Coronary artery (tissue), 2 donors: ENCODE results near the gene FBRSL1.

ENCODE experiments used
- DNase-seq: peaks from one replicate; pipeline ENCODE4 v3.0.0-alpha.2; 2017; ENCODE audit warnings: low spot score
- H3K27ac ChIP-seq, 2 donors: fragments of 200-600 bp; sonication (generic); one replicate each; pipeline ENCODE4 v1.5.1; 2016 to 2019
- H3K4me3 ChIP-seq: fragments of 200-600 bp; sonication (generic); 2 replicates; pipeline ENCODE4 v1.5.1; 2016; ENCODE audit warnings: mild to moderate bottlenecking, moderate library complexity
- TF ChIP-seq, protein P1 (sequence below): fragments of 200-600 bp; sonication (generic); IDR thresholded peaks from one replicate; pipeline ENCODE4 v1.5.1; 2019; ENCODE audit warnings: antibody characterized with exemption

FBRSL1 gene

DNA sequence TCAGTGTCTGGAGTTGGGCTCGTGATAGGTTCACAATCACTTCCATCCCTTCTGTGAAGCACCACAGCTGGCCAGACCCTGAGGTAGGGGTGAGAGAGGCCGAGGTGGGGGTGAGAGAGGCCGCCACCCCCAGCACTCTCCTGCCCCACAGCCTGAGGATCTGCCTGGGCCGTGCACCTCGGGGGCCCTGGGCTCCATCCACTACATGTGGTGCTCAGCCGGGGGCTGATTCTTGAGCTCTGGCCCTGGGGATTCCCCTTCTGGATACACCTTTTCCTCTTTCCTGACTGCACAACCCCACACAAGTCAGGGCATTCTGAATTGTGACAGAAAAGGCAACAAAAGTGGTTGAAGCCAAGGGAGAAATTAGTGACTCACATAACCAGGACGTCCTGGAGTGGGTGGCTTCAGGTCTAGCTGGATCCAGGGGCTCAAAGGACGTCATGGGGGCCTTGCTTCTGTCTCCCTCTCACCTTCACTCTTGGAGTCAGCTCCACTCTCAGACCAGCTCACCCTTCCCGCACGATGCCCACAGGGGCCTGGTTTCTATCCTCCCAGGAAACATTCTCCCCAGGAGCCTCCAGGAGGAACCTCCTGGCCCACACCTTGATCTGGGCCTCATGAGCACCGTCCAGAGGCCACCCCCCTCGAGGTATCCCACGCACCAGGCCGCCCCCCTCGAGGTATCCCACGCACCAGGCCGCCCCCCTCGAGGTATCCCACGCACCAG, 12.1 kb upstream of the FBRSL1 start:
- TF ChIP-seq, protein P1, sequence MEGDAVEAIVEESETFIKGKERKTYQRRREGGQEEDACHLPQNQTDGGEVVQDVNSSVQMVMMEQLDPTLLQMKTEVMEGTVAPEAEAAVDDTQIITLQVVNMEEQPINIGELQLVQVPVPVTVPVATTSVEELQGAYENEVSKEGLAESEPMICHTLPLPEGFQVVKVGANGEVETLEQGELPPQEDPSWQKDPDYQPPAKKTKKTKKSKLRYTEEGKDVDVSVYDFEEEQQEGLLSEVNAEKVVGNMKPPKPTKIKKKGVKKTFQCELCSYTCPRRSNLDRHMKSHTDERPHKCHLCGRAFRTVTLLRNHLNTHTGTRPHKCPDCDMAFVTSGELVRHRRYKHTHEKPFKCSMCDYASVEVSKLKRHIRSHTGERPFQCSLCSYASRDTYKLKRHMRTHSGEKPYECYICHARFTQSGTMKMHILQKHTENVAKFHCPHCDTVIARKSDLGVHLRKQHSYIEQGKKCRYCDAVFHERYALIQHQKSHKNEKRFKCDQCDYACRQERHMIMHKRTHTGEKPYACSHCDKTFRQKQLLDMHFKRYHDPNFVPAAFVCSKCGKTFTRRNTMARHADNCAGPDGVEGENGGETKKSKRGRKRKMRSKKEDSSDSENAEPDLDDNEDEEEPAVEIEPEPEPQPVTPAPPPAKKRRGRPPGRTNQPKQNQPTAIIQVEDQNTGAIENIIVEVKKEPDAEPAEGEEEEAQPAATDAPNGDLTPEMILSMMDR: no peak
- no peak for DNase-seq
- no peak overlapping the region for H3K27ac ChIP-seq
- no peak overlapping the region for H3K4me3 ChIP-seq

DNA sequence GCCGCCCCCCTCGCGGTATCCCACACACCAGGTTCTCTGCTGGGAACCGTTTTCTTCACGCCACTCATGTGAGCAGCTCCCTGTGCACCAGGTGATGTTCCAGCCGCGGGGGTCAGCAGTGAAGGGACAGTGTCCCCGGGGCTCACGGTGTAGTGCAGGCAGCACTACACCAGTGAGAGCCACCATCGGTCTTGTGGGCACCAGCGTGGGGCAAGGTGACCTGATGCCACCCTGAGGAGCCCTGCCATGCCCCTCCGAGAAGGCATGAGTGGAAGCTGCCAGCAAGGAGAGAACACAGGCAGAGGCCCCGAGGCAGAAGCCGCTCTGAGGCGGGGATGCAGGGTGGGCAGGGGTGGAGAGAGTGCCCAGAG, 11.5 kb upstream of the FBRSL1 start:
- DNase-seq: no peak
- no peak overlapping the region for H3K27ac ChIP-seq
- TF ChIP-seq, protein P1: no peak
- H3K4me3 ChIP-seq: no peak overlapping the region

DNA sequence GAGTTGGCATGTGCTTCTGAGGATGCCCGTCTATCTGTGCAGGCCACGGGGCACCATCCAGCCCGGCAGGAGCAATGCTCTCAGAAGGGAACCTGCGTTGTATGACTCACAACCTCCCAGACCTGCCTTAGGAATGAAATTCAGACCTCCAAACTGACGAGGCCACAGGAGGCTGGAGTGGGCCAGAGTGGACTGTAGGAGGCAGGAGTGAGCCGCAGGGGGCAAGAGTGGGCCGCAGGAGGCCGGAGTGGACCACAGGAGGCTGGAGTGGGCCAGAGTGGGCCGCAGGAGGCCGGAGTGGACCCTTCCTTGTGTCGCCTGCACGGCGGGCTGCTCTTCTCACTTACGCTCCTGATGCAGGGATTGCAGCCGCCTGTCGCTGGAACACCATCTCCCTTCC, 11.1 kb upstream of the FBRSL1 start:
- TF ChIP-seq, protein P1: no peak
- Histone ChIP-seq H3K4me3 (no peak overlapping the region), H3K27ac (no peak overlapping the region)
- DNase-seq: no peak

DNA sequence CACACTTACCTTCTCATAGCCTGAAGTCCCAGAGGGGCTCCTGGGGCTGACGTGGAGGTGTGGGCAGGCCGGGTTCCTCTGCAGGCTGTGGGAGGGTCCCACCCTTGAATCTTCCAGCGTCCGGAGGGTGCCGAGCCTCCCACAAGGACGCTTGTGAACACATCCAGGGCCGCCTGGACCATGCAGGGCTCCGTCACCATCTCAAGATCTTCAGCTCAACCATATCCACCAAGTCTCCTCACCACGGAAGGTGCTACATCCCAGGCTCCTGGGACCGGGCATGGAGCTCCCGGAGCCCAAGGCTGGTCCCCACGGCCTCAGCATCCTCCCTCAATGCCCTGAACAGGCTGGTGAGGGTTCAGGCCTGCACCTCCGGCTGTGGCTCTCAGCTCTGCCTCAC, 10.7 kb upstream of the FBRSL1 start:
- Histone ChIP-seq H3K4me3 (no peak overlapping the region), H3K27ac (no peak overlapping the region)
- DNase-seq: no peak
- TF ChIP-seq, protein P1: no peak

DNA sequence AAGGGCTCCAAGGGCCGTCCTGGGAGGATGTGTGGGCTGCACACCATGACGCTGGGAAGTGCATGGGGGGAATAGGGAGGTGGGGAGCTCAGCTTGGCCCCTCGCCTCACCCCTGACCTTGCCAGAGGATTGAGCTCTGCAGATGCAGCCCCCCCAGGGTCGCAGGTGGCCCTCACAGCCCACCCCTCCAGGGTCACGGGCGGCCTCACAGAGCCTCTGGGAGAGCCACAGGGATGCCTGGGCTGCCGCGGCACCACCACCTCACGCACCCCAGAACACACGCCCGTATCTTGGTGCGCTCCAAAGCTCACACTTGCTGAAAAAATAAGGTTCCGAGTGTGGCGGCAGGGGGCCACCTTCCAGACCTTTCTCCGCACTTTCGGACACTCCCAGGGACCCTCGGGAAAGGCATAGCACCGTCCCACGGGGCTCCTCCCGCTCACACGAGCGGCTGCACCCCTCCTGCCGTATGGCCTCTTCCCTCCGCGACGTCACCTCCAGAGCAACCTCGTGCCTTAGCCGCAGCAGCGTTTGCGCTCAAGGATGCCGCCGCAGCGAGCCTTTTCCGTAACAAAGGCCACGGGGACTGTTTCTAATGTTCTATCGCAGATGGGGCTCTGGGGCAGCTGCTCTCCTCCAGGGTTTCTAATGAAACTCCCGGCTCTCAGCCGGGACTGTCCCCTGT, 9.9 kb upstream of the FBRSL1 start:
- Histone ChIP-seq H3K27ac (no peak overlapping the region), H3K4me3 (no peak overlapping the region)
- no peak for DNase-seq
- TF ChIP-seq, protein P1: no peak

DNA sequence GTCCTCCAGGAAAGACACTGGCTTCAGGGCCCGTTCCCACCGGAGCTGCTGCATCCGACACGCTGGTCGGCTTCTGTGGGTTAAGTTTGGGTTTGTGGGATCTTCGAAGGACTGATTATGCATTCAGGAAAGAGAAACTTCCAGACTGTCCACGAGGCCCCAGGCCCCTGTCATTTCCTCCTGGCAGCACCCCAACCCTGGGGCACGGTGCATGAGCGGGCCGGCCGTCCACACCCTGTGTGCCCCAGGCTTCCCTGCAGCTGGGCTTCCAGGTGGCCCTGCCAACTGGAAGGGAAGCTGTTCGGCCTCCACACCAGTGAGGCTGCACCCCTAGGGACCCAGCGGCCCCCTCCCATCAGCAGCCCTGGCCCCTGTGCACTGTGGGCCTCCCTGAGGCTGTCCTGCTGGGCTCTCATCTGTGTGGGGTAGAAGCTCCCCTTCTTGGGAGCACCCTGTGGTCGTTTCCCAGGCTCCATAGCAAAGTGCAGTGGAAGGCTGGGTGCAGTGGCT, 9.3 kb upstream of the FBRSL1 start:
- DNase-seq: no peak
- H3K4me3 ChIP-seq: no peak overlapping the region
- H3K27ac ChIP-seq: no peak overlapping the region
- TF ChIP-seq, protein P1: no peak

DNA sequence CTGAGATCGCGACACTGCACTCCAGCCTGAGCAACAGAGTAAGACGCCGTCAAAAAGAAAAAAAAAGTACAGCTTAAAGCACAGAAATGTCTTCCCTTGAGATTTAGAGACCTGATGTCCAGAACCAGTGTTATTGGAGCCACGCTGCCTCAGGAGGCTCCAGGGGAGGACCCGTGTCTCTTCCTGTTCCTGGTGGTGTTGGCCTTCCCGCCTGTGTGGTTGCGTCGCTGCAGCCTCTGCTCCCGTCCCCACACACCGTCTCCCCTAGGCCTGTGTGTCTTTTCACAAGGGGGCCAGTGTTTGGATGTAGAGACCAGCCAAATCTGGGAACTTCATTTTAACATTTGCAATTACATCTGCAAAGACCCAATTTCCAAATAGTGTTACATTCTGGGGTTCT, 8.6 kb upstream of the FBRSL1 start:
- DNase-seq: no peak
- no peak overlapping the region for H3K4me3 ChIP-seq
- TF ChIP-seq, protein P1: no peak
- H3K27ac ChIP-seq: no peak overlapping the region
